K562 (cell line): ENCODE data around the gene GEMIN7. TPM values are rescaled to one million over a fixed set of nuclear protein-coding genes. Genes with fewer than 3 reads are reported as not detected.

ENCODE experiments used
- CREB1 ChIP-seq, 2 experiments: sonication (generic) in 1 of 2; formaldehyde crosslinking in 1 of 2; IDR thresholded peaks; 2 replicates each; pipeline versions ENCODE4 v1.6.1 to v1.8.0; 2012 to 2022; ENCODE audit warnings: inconsistent platforms in 1 of 2, mild to moderate bottlenecking in 1 of 2, missing genetic modification reagents in 1 of 2, moderate library complexity in 1 of 2
- ETS1 ChIP-seq: conservative IDR thresholded peaks from 2 replicates; pipeline ENCODE4 v1.6.1; 2011; ENCODE audit warnings: low read depth, mild to moderate bottlenecking, low read length; ENCODE audit not compliant: control insufficient read depth
- EWSR1 ChIP-seq: fragments of 450-650 bp; IDR thresholded peaks from 2 replicates; pipeline ENCODE4 v1.6.1; 2018; ENCODE audit warnings: borderline replicate concordance, mild to moderate bottlenecking, low read depth, moderate library complexity; ENCODE audit not compliant: partially characterized antibody
- FOXJ2 ChIP-seq: fragments of 200-800 bp; sonication (Bioruptor generic); IDR thresholded peaks from 2 replicates; pipeline ENCODE4 v1.6.1; 2016; ENCODE audit warnings: missing genetic modification characterization, missing compliant biosample characterization
- POU5F1 ChIP-seq: fragments of 150-350 bp; IDR thresholded peaks from 2 replicates; pipeline ENCODE4 v1.6.1; 2014; ENCODE audit warnings: borderline replicate concordance, low read length, low read depth, mild to moderate bottlenecking; ENCODE audit not compliant: partially characterized antibody
- RFX5 ChIP-seq: IDR thresholded peaks from 2 replicates; pipeline ENCODE4 v1.6.1; 2011; ENCODE audit warnings: low read depth, mild to moderate bottlenecking, improper control_type of control experiment, low read length
- UBTF ChIP-seq, 2 experiments: IDR thresholded peaks; 2 replicates each; pipeline ENCODE4 v1.6.1; 2012; ENCODE audit warnings: improper control_type of control experiment in 2 of 2, low read depth in 2 of 2, low read length in 2 of 2, borderline replicate concordance in 1 of 2
- XRCC3 ChIP-seq: fragments of 450-650 bp; IDR thresholded peaks from 2 replicates; pipeline ENCODE4 v1.6.1; 2017; ENCODE audit warnings: mild to moderate bottlenecking, moderate library complexity
- ZFP36 ChIP-seq: fragments of 150-350 bp; IDR thresholded peaks from 2 replicates; pipeline ENCODE4 v1.6.1; 2018; ENCODE audit warnings: low read length, low read depth; ENCODE audit not compliant: partially characterized antibody
- ZNF121 ChIP-seq: sonication (generic); formaldehyde crosslinking; conservative IDR thresholded peaks from 2 replicates; pipeline ENCODE4 v1.8.0; 2022; ENCODE audit warnings: missing genetic modification reagents
- ZNF398 ChIP-seq: fragments of 250-450 bp; sonication (Bioruptor Pico); IDR thresholded peaks from 2 replicates; pipeline ENCODE4 v1.8.0; 2021; ENCODE audit warnings: moderate library complexity, mild to moderate bottlenecking, inconsistent platforms
- polyA plus RNA-seq, 8 experiments: library from polyadenylated mRNA; depleted of rRNA in 4 of 8; stranded (reverse) in 5 of 8; unstranded in 3 of 8; fragments of >200 nt; fragmentation: Nextera tagmentation in 2 of 8; fragmentation: Illumina TruSeq in 1 of 8; extraction: Ambion mirVana in 2 of 8; extraction: Trizol in 1 of 8; gene quantifications; 2 replicates each; pipeline versions ENCODE4 v1.2.1 to v1.2.3, GENCODE V29; 2011 to 2014; ENCODE audit warnings: inconsistent platforms in 1 of 8, missing spikeins in 1 of 8
- total RNA-seq, 7 experiments: library from RNA; depleted of rRNA in 6 of 7; stranded (reverse); fragments of >200 nt in 6 of 7; fragmentation: Illumina TruSeq in 2 of 7; extraction: Trizol in 2 of 7; gene quantifications; 2 replicates each; pipeline versions ENCODE4 v1.2.1 to v1.2.3, GENCODE V29; 2011 to 2021; ENCODE audit warnings: low replicate concordance in 1 of 7
- TF ChIP-seq, protein P1 (sequence below): fragments of 450-650 bp; IDR thresholded peaks from 2 replicates; pipeline ENCODE4 v1.6.1; 2017; ENCODE audit warnings: mild to moderate bottlenecking, moderate library complexity

Gene GEMIN7
- total and polyA plus RNA-seq, 9 of the 15 experiments (the other 6 are each of a cell fraction or from before 2014, with no cell fraction given) = 23.1 to 124 (median 54.9) TPM

DNA sequence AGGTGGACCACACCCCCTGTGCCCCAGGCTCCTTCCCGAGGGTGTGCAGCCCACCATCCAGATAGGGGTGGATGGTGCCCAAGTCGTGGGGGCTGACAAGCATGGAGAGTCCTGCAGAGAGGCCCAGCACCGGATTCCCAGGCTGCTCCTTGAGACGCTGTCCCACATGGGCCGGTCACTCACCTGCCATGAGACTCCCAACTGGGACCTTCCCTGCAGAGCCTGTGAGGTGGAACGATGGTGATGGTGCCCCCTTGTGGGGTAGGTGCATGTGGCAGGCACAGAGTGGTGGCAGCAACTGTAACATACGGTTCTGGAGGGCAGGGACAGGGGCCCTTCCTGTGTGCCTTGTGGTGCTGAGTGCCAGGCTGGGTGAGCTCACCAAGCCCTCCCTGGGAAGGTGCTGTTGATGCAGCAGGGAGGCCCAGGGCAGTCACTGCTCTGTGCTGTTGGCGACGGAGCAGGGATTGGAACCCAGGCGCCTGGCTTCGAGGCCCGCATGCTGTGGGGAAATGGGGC, 47.0 kb downstream of the GEMIN7 start (continued):
- TF ChIP-seq ETS1 (no peak), ZFP36 (peak; percentile 28), FOXJ2 (tag) (no peak), CREB1 (IDR thresholded peaks at IDR 0.05) (no peak), CREB1 (CRISPR knock-in tag; IDR thresholded peaks at IDR 0.05) (no peak), XRCC3 (no peak), POU5F1 (no peak), RFX5 (no peak), ZNF398 (CRISPR knock-in tag) (no peak), EWSR1 (no peak), UBTF (IDR thresholded peaks at IDR 0.05; ENCODE audit: borderline replicate concordance in 1 of 2, low read depth in 2 of 2, low read length in 2 of 2) (no peak), ZNF121 (CRISPR knock-in tag) (no peak)
- TF ChIP-seq, protein P1, sequence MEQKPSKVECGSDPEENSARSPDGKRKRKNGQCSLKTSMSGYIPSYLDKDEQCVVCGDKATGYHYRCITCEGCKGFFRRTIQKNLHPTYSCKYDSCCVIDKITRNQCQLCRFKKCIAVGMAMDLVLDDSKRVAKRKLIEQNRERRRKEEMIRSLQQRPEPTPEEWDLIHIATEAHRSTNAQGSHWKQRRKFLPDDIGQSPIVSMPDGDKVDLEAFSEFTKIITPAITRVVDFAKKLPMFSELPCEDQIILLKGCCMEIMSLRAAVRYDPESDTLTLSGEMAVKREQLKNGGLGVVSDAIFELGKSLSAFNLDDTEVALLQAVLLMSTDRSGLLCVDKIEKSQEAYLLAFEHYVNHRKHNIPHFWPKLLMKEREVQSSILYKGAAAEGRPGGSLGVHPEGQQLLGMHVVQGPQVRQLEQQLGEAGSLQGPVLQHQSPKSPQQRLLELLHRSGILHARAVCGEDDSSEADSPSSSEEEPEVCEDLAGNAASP = no peak
